Stimulated activated CD8-positive, alpha-beta memory T cell treated with anti-CD3 and anti-CD28 coated beads, Interleukin-4, amount 100 ng/mL, for 1 hour (primary cell): ENCODE results near the gene NUMA1.

Source experiments
- DNase-seq, 2 donors: peaks; one replicate each; pipeline ENCODE4 v3.0.0-alpha.2; 2020; ENCODE audit warnings: low read depth in 2 of 2, low spot score in 1 of 2

Gene NUMA1

GRCh38 chr11:72024069-72024754 lies 56.1 kb downstream of the NUMA1 start:
- DNase-seq = no peak

- no peak for DNase-seq
Measured at GRCh38 chr11:72023335-72023734, 57.0 kb downstream of the NUMA1 start.

- DNase-seq = no peak
Measured at GRCh38 chr11:72018171-72018570, 62.2 kb downstream of the NUMA1 start.

GRCh38 chr11:72015511-72016061 lies 64.8 kb downstream of the NUMA1 start:
- no peak for DNase-seq

GRCh38 chr11:72014761-72015320 lies 65.5 kb downstream of the NUMA1 start:
- no peak for DNase-seq

- no peak for DNase-seq
Measured at GRCh38 chr11:72013765-72014711, 66.3 kb downstream of the NUMA1 start.

- DNase-seq = no peak
Measured at GRCh38 chr11:72012897-72013721, 67.2 kb downstream of the NUMA1 start.

- no peak for DNase-seq
Measured at GRCh38 chr11:72012091-72012630, 68.2 kb downstream of the NUMA1 start.

- no peak for DNase-seq
Measured at GRCh38 chr11:72010529-72011233, 69.7 kb downstream of the NUMA1 start.

GRCh38 chr11:72009156-72009555 lies 71.2 kb downstream of the NUMA1 start:
- no peak for DNase-seq

GRCh38 chr11:72008728-72009127 lies 71.6 kb downstream of the NUMA1 start:
- no peak for DNase-seq

GRCh38 chr11:72007587-72007986 lies 72.8 kb downstream of the NUMA1 start:
- DNase-seq = no peak

GRCh38 chr11:72007089-72007476 lies 73.3 kb downstream of the NUMA1 start:
- DNase-seq = no peak

- no peak for DNase-seq
Measured at GRCh38 chr11:72006309-72007088, 73.8 kb downstream of the NUMA1 start.

GRCh38 chr11:72005347-72006260 lies 74.7 kb downstream of the NUMA1 start:
- DNase-seq = no peak

- no peak for DNase-seq
Measured at GRCh38 chr11:72004515-72005346, 75.6 kb downstream of the NUMA1 start.

GRCh38 chr11:72003776-72004171 lies 76.6 kb downstream of the NUMA1 start:
- DNase-seq = no peak
